Measurements from ENCODE around the gene BCR. TPM values are rescaled to one million over a fixed set of nuclear protein-coding genes. Genes with fewer than 3 reads are reported as not detected.
"Not testable (repeated sequence)": the region's sequence is repeated elsewhere in the genome, so short reads cannot be mapped to it uniquely, and the experiment has no call there.

The BCR gene
- total RNA-seq, 4 donors from 2014 or later: 72.8 to 87.8 (median 79.3) TPM

- H3K4me3 ChIP-seq: no peak overlapping the region
- H3K27ac ChIP-seq: no peak overlapping the region
- no peak for TF ChIP-seq EP300 (IDR thresholded peaks at IDR 0.05)
- no peak for TF ChIP-seq POLR2A (IDR thresholded peaks at IDR 0.05)
- no peak for TF ChIP-seq CTCF (IDR thresholded peaks at IDR 0.05)
- TF ChIP-seq POLR2AphosphoS5 (IDR thresholded peaks at IDR 0.05): no peak
- WGBS: 86% methylated on average over 6 of the region's 6 CpGs
- H3K9me3 ChIP-seq: no peaks in the 10 kb centered on the region
- H3K36me3 ChIP-seq: no peaks in the 10 kb centered on the region
- no peak for DNase-seq (ENCODE audit: low spot score in 2 of 2)
- H3K4me1 ChIP-seq: no peaks in the 10 kb centered on the region
- H3K27me3 ChIP-seq: peaks cover 5% of the 10 kb centered on the region
Measured at GRCh38 chr22:23365524-23365923, 185.2 kb downstream of the BCR start.

GRCh38 chr22:23365961-23366360 lies 185.7 kb downstream of the BCR start:
- no peak for TF ChIP-seq CTCF (IDR thresholded peaks at IDR 0.05)
- no peak for TF ChIP-seq POLR2A (IDR thresholded peaks at IDR 0.05)
- TF ChIP-seq EP300 (IDR thresholded peaks at IDR 0.05): no peak
- TF ChIP-seq POLR2AphosphoS5 (IDR thresholded peaks at IDR 0.05): no peak
- Histone ChIP-seq H3K27me3 (peaks cover 5% of the 10 kb centered on the region), H3K36me3 (no peaks in the 10 kb centered on the region), H3K4me3 (no peak overlapping the region), H3K9me3 (no peaks in the 10 kb centered on the region), H3K4me1 (no peaks in the 10 kb centered on the region), H3K27ac (no peak overlapping the region)
- DNase-seq (ENCODE audit: low spot score in 2 of 2): no peak
- 91% methylated on average over 4 of the region's 4 CpGs for WGBS

GRCh38 chr22:23367196-23367595 lies 186.9 kb downstream of the BCR start:
- H3K9me3 ChIP-seq; H3K27me3 ChIP-seq; H3K4me1 ChIP-seq; DNase-seq (ENCODE audit: low spot score in 2 of 2); H3K27ac ChIP-seq; H3K36me3 ChIP-seq; H3K4me3 ChIP-seq: not testable (repeated sequence)
- 38% methylated on average over 3 of the region's 3 CpGs for WGBS

Other genes starting within 250 kb of the BCR start
- 1 to 10 TPM; 2.1 to 5.8 (median 3.0) TPM for gene GNAZ, start 110.0 kb upstream of the BCR start, total RNA-seq
- 1 to 10 TPM in 1 of 4 donors, under 1 TPM in 1, not detected in 2; 0.91 to 1.1 TPM for gene RSPH14, start 38.5 kb upstream of the BCR start, total RNA-seq
- 1 to 10 TPM; 1.7 to 3.1 (median 2.9) TPM for gene RAB36, start 35.0 kb upstream of the BCR start, total RNA-seq

All from suprapubic skin (tissue), 4 donors.